ENCODE measurements around the gene TWIST2. TPM values are rescaled to one million over a fixed set of nuclear protein-coding genes. Genes with fewer than 3 reads are reported as not detected.

TWIST2 gene
- polyA plus RNA-seq, 1 donor from 2014 or later, result not detected

- no peak overlapping the region for H3K4me2 ChIP-seq (ENCODE audit: low read length)
Observed at GRCh38 chr2:238843476-238843875, 4.4 kb upstream of the TWIST2 start.

DNA sequence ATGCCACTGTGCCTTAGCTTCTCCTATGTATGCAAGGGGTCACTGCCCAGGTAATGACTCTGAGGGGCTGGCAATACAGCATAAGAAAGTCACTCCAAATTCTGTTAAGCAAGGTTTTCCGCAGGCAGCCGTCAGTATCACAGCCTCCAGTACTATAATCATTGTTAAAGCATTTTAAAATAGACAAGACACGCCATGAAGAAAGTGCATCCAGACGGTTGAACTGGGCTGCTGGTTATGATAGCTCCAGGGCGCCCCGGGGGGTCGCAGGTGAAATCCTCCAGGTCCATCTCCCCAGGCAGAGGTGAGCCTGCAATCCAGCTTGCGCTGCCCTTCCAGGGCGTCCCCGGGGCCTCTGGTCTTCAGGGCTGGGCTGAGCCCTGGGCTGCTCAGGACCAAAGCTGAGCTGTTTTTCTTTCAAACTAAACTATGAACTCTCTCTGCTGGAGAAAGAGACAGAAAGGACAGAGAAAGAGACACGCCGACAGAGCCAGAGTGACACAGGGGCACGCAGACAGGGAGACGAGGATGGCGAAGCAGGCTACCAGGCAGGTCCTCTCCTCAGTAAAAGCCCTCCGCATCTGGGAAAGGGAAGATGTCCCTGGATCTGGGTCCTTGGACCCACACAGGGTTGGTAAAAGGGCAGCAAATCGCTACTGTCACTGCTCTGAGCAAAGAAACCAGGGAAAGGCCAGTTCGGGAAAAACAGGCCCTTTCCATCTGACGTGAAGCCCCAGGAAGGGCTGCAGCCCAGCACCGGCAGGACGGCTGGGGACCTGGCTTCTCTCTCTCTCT lies 2.1 kb upstream of the TWIST2 start:
- Histone ChIP-seq H3K36me3 (ENCODE audit: insufficient read depth, low read length) (no peaks in the 10 kb centered on the region), H3K27ac (ENCODE audit: low read length) (no peak overlapping the region), H2AFZ (ENCODE audit: low read depth, low read length) (no peak overlapping the region), H3K4me2 (ENCODE audit: low read length) (no peak overlapping the region), H3K9ac (ENCODE audit: low read length) (no peak overlapping the region), H3K9me3 (ENCODE audit: low read length) (no peaks in the 10 kb centered on the region), H4K20me1 (ENCODE audit: insufficient read depth) (no peaks in the 10 kb centered on the region), H3K27me3 (ENCODE audit: insufficient read depth, low read depth, low read length) (peaks cover 66% of the 10 kb centered on the region), H3K79me2 (replicated peaks; ENCODE audit: insufficient read depth, low read length) (no peaks in the 10 kb centered on the region), H3K4me3 (ENCODE audit: low read length) (no peak overlapping the region), H3F3A (ENCODE audit: insufficient read depth, low read length, poor library complexity, severe bottlenecking) (no peaks in the 10 kb centered on the region), H3K9me2 (ENCODE audit: insufficient read depth, low read length) (no peaks in the 10 kb centered on the region)
- TF ChIP-seq EP300 (conservative IDR thresholded peaks at IDR 0.05; ENCODE audit: poor library complexity, severe bottlenecking), result no peak
- TF ChIP-seq EZH2 (IDR thresholded peaks at IDR 0.05; ENCODE audit: borderline replicate concordance, insufficient read depth, low read length, poor library complexity, severe bottlenecking), result no peak

More at GRCh38 chr2:238843476-238843875, 4.4 kb upstream of the TWIST2 start:
- Histone ChIP-seq H3K27ac (ENCODE audit: low read length) (no peak overlapping the region), H3K36me3 (ENCODE audit: insufficient read depth, low read length) (no peaks in the 10 kb centered on the region), H3K4me3 (ENCODE audit: low read length) (no peak overlapping the region), H2AFZ (ENCODE audit: low read depth, low read length) (no peak overlapping the region), H3F3A (ENCODE audit: insufficient read depth, low read length, poor library complexity, severe bottlenecking) (no peaks in the 10 kb centered on the region), H3K9ac (ENCODE audit: low read length) (no peak overlapping the region), H3K79me2 (replicated peaks; ENCODE audit: insufficient read depth, low read length) (no peaks in the 10 kb centered on the region), H4K20me1 (ENCODE audit: insufficient read depth) (no peaks in the 10 kb centered on the region), H3K27me3 (ENCODE audit: insufficient read depth, low read depth, low read length) (peaks cover 43% of the 10 kb centered on the region), H3K9me2 (ENCODE audit: insufficient read depth, low read length) (no peaks in the 10 kb centered on the region), H3K9me3 (ENCODE audit: low read length) (no peaks in the 10 kb centered on the region)
- TF ChIP-seq SMC3 (conservative IDR thresholded peaks at IDR 0.05; ENCODE audit: poor library complexity) (no peak), TAF1 (IDR thresholded peaks at IDR 0.05; ENCODE audit: low read depth) (no peak), REST (IDR thresholded peaks at IDR 0.05; ENCODE audit: borderline replicate concordance) (no peak), POLR2AphosphoS5 (IDR thresholded peaks at IDR 0.05) (no peak)

- TF ChIP-seq EZH2 (IDR thresholded peaks at IDR 0.05; ENCODE audit: borderline replicate concordance, insufficient read depth, low read length, poor library complexity, severe bottlenecking), result no peak
- no peak for TF ChIP-seq EP300 (conservative IDR thresholded peaks at IDR 0.05; ENCODE audit: poor library complexity, severe bottlenecking)
- no peak for TF ChIP-seq SMC3 (conservative IDR thresholded peaks at IDR 0.05; ENCODE audit: poor library complexity)
- TF ChIP-seq TAF1 (IDR thresholded peaks at IDR 0.05; ENCODE audit: low read depth), result no peak
- no peak for TF ChIP-seq REST (IDR thresholded peaks at IDR 0.05; ENCODE audit: borderline replicate concordance)
- TF ChIP-seq RAD21 (conservative IDR thresholded peaks at IDR 0.05), result no peak
- no peak for TF ChIP-seq POLR2AphosphoS5 (IDR thresholded peaks at IDR 0.05)
- no peak for TF ChIP-seq CTCF (IDR thresholded peaks at IDR 0.05; ENCODE audit: poor library complexity, severe bottlenecking)
- no peak for TF ChIP-seq MXI1 (conservative IDR thresholded peaks at IDR 0.05; ENCODE audit: poor library complexity, severe bottlenecking)
- Histone ChIP-seq H4K20me1 (ENCODE audit: insufficient read depth) (no peaks in the 10 kb centered on the region), H3F3A (ENCODE audit: insufficient read depth, low read length, poor library complexity, severe bottlenecking) (no peaks in the 10 kb centered on the region), H3K79me2 (replicated peaks; ENCODE audit: insufficient read depth, low read length) (no peaks in the 10 kb centered on the region), H3K9me2 (ENCODE audit: insufficient read depth, low read length) (no peaks in the 10 kb centered on the region), H2AFZ (ENCODE audit: low read depth, low read length) (no peak overlapping the region), H3K36me3 (ENCODE audit: insufficient read depth, low read length) (no peaks in the 10 kb centered on the region), H3K9me3 (ENCODE audit: low read length) (no peaks in the 10 kb centered on the region), H3K27me3 (ENCODE audit: insufficient read depth, low read depth, low read length) (peaks cover 71% of the 10 kb centered on the region), H3K27ac (ENCODE audit: low read length) (no peak overlapping the region), H3K4me2 (ENCODE audit: low read length) (no peak overlapping the region), H3K4me3 (ENCODE audit: low read length) (no peak overlapping the region), H3K9ac (ENCODE audit: low read length) (no peak overlapping the region)
Observed at GRCh38 chr2:238846378-238846627, 1.6 kb upstream of the TWIST2 start.

Data from neural cell (in vitro differentiated cells).